Measurements from ENCODE around the gene ECHDC3. TPM values are rescaled to one million over a fixed set of nuclear protein-coding genes. Genes with fewer than 3 reads are reported as not detected.

The ECHDC3 gene
- total and polyA plus RNA-seq, 2 of the 13 experiments (the other 11 are each of a cell fraction or from before 2014, with no cell fraction given) = not detected

DNA sequence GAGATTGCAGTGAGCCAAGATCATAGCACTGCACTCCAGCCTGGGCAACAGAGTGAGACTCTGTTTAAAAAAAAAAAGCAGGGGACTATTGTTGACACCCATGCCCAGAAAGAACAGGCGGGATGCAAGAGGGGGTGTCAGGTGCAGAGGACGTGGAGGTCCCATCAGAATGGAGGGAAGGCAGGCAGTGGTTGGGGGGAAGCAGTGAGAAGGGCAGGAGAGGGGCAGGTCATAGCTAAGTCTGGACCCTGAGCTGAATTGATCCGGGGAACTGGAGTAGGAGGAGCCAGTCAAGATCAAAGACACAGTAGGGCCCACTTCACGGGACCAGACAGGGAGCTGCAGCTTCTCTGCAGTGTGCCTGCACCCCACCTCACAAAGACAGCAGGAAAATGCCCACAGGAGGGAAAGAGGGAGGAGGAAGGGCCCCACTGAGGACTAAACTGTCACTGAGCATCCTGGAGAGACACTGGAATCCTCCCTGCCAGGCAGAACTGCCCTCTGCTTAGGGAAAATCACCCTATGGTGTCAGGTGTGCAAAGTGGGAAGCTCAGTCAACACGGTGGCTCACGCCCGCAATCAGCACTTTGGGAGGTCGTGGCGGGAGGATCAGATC lies 27.3 kb upstream of the ECHDC3 start (continued):
- TF ChIP-seq, protein P1, sequence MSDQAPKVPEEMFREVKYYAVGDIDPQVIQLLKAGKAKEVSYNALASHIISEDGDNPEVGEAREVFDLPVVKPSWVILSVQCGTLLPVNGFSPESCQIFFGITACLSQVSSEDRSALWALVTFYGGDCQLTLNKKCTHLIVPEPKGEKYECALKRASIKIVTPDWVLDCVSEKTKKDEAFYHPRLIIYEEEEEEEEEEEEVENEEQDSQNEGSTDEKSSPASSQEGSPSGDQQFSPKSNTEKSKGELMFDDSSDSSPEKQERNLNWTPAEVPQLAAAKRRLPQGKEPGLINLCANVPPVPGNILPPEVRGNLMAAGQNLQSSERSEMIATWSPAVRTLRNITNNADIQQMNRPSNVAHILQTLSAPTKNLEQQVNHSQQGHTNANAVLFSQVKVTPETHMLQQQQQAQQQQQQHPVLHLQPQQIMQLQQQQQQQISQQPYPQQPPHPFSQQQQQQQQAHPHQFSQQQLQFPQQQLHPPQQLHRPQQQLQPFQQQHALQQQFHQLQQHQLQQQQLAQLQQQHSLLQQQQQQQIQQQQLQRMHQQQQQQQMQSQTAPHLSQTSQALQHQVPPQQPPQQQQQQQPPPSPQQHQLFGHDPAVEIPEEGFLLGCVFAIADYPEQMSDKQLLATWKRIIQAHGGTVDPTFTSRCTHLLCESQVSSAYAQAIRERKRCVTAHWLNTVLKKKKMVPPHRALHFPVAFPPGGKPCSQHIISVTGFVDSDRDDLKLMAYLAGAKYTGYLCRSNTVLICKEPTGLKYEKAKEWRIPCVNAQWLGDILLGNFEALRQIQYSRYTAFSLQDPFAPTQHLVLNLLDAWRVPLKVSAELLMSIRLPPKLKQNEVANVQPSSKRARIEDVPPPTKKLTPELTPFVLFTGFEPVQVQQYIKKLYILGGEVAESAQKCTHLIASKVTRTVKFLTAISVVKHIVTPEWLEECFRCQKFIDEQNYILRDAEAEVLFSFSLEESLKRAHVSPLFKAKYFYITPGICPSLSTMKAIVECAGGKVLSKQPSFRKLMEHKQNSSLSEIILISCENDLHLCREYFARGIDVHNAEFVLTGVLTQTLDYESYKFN (CRISPR knock-in tag; conservative IDR thresholded peaks at IDR 0.05) = peak; percentile 89
- TF ChIP-seq ZNF180 (CRISPR knock-in tag; IDR thresholded peaks at IDR 0.05; ENCODE audit: borderline replicate concordance, low read depth) (no peak), THYN1 (CRISPR knock-in tag; IDR thresholded peaks at IDR 0.05; ENCODE audit: borderline replicate concordance, low read depth) (no peak), NFE2 (CRISPR knock-in tag; IDR thresholded peaks at IDR 0.05) (no peak), MXD4 (CRISPR knock-in tag; IDR thresholded peaks at IDR 0.05) (no peak), KDM5B (CRISPR knock-in tag; IDR thresholded peaks at IDR 0.05; ENCODE audit: borderline replicate concordance) (no peak), TMF1 (CRISPR knock-in tag; IDR thresholded peaks at IDR 0.05; ENCODE audit: low read depth) (no peak; the same call in 1 of the 2 replicates), ZNF10 (CRISPR knock-in tag; IDR thresholded peaks at IDR 0.05; ENCODE audit: borderline replicate concordance, low read depth) (no peak), GTF3A (CRISPR knock-in tag; conservative IDR thresholded peaks at IDR 0.05) (no peak), ZNF143 (CRISPR knock-in tag; IDR thresholded peaks at IDR 0.05) (no peak), ZNF343 (CRISPR knock-in tag; IDR thresholded peaks at IDR 0.05) (no peak), CC2D1A (CRISPR knock-in tag; IDR thresholded peaks at IDR 0.05) (no peak), PRPF4 (IDR thresholded peaks at IDR 0.05; ENCODE audit: low read depth, low read length, poor library complexity, severe bottlenecking) (no peak), ZNF138 (CRISPR knock-in tag; IDR thresholded peaks at IDR 0.05; ENCODE audit: low read depth) (no peak), ATRX (CRISPR knock-in tag; IDR thresholded peaks at IDR 0.05; ENCODE audit: borderline replicate concordance) (no peak), ZNF383 (CRISPR knock-in tag; IDR thresholded peaks at IDR 0.05; ENCODE audit: borderline replicate concordance) (no peak), ZNF7 (CRISPR knock-in tag; IDR thresholded peaks at IDR 0.05) (no peak), TEAD3 (CRISPR knock-in tag; optimal IDR thresholded peaks at IDR 0.05; ENCODE audit: borderline replicate concordance) (no peak), PHF8 (CRISPR knock-in tag; IDR thresholded peaks at IDR 0.05) (no peak), ZNF337 (CRISPR knock-in tag; IDR thresholded peaks at IDR 0.05; ENCODE audit: borderline replicate concordance, low read depth) (no peak), ZNF878 (CRISPR knock-in tag; IDR thresholded peaks at IDR 0.05) (no peak)
- TF ChIP-seq, protein P2, sequence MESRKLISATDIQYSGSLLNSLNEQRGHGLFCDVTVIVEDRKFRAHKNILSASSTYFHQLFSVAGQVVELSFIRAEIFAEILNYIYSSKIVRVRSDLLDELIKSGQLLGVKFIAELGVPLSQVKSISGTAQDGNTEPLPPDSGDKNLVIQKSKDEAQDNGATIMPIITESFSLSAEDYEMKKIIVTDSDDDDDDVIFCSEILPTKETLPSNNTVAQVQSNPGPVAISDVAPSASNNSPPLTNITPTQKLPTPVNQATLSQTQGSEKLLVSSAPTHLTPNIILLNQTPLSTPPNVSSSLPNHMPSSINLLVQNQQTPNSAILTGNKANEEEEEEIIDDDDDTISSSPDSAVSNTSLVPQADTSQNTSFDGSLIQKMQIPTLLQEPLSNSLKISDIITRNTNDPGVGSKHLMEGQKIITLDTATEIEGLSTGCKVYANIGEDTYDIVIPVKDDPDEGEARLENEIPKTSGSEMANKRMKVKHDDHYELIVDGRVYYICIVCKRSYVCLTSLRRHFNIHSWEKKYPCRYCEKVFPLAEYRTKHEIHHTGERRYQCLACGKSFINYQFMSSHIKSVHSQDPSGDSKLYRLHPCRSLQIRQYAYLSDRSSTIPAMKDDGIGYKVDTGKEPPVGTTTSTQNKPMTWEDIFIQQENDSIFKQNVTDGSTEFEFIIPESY (CRISPR knock-in tag; IDR thresholded peaks at IDR 0.05) = peak; percentile 47; the same call in 1 of the 2 replicates
- TF ChIP-seq, protein P3, sequence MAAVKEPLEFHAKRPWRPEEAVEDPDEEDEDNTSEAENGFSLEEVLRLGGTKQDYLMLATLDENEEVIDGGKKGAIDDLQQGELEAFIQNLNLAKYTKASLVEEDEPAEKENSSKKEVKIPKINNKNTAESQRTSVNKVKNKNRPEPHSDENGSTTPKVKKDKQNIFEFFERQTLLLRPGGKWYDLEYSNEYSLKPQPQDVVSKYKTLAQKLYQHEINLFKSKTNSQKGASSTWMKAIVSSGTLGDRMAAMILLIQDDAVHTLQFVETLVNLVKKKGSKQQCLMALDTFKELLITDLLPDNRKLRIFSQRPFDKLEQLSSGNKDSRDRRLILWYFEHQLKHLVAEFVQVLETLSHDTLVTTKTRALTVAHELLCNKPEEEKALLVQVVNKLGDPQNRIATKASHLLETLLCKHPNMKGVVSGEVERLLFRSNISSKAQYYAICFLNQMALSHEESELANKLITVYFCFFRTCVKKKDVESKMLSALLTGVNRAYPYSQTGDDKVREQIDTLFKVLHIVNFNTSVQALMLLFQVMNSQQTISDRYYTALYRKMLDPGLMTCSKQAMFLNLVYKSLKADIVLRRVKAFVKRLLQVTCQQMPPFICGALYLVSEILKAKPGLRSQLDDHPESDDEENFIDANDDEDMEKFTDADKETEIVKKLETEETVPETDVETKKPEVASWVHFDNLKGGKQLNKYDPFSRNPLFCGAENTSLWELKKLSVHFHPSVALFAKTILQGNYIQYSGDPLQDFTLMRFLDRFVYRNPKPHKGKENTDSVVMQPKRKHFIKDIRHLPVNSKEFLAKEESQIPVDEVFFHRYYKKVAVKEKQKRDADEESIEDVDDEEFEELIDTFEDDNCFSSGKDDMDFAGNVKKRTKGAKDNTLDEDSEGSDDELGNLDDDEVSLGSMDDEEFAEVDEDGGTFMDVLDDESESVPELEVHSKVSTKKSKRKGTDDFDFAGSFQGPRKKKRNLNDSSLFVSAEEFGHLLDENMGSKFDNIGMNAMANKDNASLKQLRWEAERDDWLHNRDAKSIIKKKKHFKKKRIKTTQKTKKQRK (IDR thresholded peaks at IDR 0.05; ENCODE audit: low read length) = no peak

Measured in HepG2 (cell line).